GM06990 (cell line): Measurements from ENCODE around the gene SPATA31D1.

Source experiments
- DNase-seq: peaks from one replicate; pipeline ENCODE4 v3.0.0-alpha.2; 2011; ENCODE audit not compliant: insufficient read length; ENCODE audit errors: extremely low read depth
- H3K27me3 ChIP-seq: replicated peaks from 2 replicates; pipeline ENCODE4 v1.6.0; 2011; ENCODE audit warnings: low read length; ENCODE audit not compliant: control insufficient read depth, insufficient read depth
- H3K36me3 ChIP-seq: 2 replicates; pipeline ENCODE4 v1.5.1; 2011; ENCODE audit warnings: low read length; ENCODE audit not compliant: control insufficient read depth, insufficient read depth
- H3K4me3 ChIP-seq: replicated peaks from 2 replicates; pipeline ENCODE4 v1.5.1; 2011; ENCODE audit warnings: low read depth, mild to moderate bottlenecking, control low read depth, low read length
- CTCF ChIP-seq: IDR thresholded peaks from 2 replicates; pipeline ENCODE4 v1.5.1; 2011; ENCODE audit warnings: low read length, control low read depth, mild to moderate bottlenecking, inconsistent platforms; ENCODE audit not compliant: insufficient read depth, poor library complexity, severe bottlenecking

Gene SPATA31D1

GRCh38 chr9:81969971-81970370, 18.6 kb upstream of the SPATA31D1 start:
- TF ChIP-seq CTCF, result no peak

GRCh38 chr9:81971727-81972126, 16.8 kb upstream of the SPATA31D1 start:
- no peak for DNase-seq
- TF ChIP-seq CTCF, result no peak
- H3K36me3 ChIP-seq, result no peaks in the 10 kb centered on the region
- no peak overlapping the region for H3K4me3 ChIP-seq
- H3K27me3 ChIP-seq, result no peaks in the 10 kb centered on the region

More at GRCh38 chr9:81969971-81970370, 18.6 kb upstream of the SPATA31D1 start:
- H3K27me3 ChIP-seq, result no peaks in the 10 kb centered on the region
- H3K4me3 ChIP-seq, result no peak overlapping the region
- H3K36me3 ChIP-seq, result no peaks in the 10 kb centered on the region
- DNase-seq, result no peak

GRCh38 chr9:81974764-81975163, 13.8 kb upstream of the SPATA31D1 start:
- Histone ChIP-seq H3K4me3 (no peak overlapping the region), H3K36me3 (no peaks in the 10 kb centered on the region), H3K27me3 (no peaks in the 10 kb centered on the region)
- DNase-seq, result no peak
- no peak for TF ChIP-seq CTCF

- Histone ChIP-seq H3K4me3 (no peak overlapping the region), H3K27me3 (no peaks in the 10 kb centered on the region), H3K36me3 (no peaks in the 10 kb centered on the region)
- TF ChIP-seq CTCF, result no peak
- DNase-seq, result no peak
Measured at GRCh38 chr9:81976351-81976750, 12.2 kb upstream of the SPATA31D1 start.

GRCh38 chr9:81979196-81979595, 9.4 kb upstream of the SPATA31D1 start:
- Histone ChIP-seq H3K27me3 (no peaks in the 10 kb centered on the region), H3K36me3 (no peaks in the 10 kb centered on the region), H3K4me3 (no peak overlapping the region)
- no peak for TF ChIP-seq CTCF
- DNase-seq, result no peak

GRCh38 chr9:81980568-81980967, 8.0 kb upstream of the SPATA31D1 start:
- DNase-seq, result no peak
- no peaks in the 10 kb centered on the region for H3K36me3 ChIP-seq
- no peaks in the 10 kb centered on the region for H3K27me3 ChIP-seq
- no peak for TF ChIP-seq CTCF
- H3K4me3 ChIP-seq, result no peak overlapping the region
